Astrocyte of the spinal cord (primary cell): Measurements from ENCODE around the gene ZIC1.
A peak's percentile ranks its signal among the peaks of the same experiment; 100 is the strongest.

Source experiments
- DNase-seq: peaks from one replicate; pipeline ENCODE4 v3.0.0; 2011; ENCODE audit warnings: low read depth, low spot score
- H3K4me3 ChIP-seq: 2 replicates; pipeline ENCODE4 v1.5.1; 2011; ENCODE audit warnings: low read depth, mild to moderate bottlenecking, low read length, moderate library complexity
- in situ Hi-C: cut with HindIII; loops from 2 replicates; pipeline ENCODE4 v1.10.0; 2017; ENCODE audit warnings: low sequenced_read_pairs
- TF ChIP-seq, protein P1 (sequence below): IDR thresholded peaks from 2 replicates; pipeline ENCODE4 v1.5.1; 2012; ENCODE audit warnings: low read depth, mild to moderate bottlenecking, low read length, inconsistent platforms

Gene ZIC1

DNA sequence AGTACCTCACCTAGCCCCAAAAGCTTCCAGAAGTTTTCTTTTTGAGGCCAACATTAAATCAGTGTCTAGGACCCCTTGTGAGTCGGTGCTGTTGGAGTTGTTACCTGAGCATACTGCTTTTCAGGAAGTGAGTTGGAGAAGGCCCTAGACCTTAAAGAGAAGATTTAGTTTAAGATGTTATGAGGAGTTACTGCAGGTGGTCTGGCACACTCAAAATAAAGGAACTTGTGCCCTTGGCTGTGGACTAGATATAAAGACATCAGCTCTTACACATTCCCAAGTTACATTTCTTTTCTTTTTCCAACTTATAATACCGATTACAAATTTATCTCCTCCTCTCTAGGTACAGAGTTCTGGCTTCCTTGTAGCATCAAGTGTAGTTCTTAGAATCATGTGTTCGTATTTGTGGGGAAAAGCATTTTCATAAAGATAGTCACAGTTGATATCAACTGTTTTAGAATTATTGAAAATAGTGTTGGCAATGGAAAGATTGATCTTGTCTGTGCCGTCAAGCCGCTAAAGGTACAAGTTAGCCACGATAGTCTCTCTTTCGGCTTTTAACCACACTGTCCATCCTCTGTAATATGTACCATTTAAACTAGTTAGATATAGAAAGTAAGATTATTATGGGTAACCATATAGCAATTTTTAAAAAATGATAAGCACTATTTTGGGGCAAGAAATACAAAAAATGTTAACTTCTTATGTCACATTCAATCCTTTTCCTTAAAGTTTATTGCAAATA, 8.6 kb downstream of the ZIC1 start:
- in situ Hi-C loops = no loop called here
- H3K4me3 ChIP-seq = no peak overlapping the region
- DNase-seq = peak; percentile 63
- TF ChIP-seq, protein P1, sequence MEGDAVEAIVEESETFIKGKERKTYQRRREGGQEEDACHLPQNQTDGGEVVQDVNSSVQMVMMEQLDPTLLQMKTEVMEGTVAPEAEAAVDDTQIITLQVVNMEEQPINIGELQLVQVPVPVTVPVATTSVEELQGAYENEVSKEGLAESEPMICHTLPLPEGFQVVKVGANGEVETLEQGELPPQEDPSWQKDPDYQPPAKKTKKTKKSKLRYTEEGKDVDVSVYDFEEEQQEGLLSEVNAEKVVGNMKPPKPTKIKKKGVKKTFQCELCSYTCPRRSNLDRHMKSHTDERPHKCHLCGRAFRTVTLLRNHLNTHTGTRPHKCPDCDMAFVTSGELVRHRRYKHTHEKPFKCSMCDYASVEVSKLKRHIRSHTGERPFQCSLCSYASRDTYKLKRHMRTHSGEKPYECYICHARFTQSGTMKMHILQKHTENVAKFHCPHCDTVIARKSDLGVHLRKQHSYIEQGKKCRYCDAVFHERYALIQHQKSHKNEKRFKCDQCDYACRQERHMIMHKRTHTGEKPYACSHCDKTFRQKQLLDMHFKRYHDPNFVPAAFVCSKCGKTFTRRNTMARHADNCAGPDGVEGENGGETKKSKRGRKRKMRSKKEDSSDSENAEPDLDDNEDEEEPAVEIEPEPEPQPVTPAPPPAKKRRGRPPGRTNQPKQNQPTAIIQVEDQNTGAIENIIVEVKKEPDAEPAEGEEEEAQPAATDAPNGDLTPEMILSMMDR = no peak

DNA sequence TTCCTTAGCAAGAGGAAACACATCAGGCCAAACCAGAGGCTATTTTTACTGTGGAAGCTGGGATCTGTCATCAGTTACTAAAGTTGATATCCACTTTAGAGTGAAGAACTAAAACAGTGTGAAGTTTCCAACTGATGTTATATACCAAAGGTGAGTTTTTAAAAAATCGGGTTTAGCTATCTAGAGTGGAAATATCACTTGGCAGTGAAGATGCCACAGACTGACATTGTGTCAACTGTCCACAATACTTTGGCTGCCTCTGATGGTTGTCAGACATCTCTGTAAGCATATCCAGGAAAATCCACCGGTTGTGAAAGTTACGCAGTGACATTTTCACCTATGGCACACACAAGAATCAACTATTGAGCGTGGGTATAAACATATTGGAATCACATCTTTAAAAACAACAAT, 9.2 kb downstream of the ZIC1 start:
- no peak for DNase-seq
- H3K4me3 ChIP-seq = peak overlapping the region; percentile 27
- in situ Hi-C loops = no loop called here
- TF ChIP-seq, protein P1 = no peak

DNA sequence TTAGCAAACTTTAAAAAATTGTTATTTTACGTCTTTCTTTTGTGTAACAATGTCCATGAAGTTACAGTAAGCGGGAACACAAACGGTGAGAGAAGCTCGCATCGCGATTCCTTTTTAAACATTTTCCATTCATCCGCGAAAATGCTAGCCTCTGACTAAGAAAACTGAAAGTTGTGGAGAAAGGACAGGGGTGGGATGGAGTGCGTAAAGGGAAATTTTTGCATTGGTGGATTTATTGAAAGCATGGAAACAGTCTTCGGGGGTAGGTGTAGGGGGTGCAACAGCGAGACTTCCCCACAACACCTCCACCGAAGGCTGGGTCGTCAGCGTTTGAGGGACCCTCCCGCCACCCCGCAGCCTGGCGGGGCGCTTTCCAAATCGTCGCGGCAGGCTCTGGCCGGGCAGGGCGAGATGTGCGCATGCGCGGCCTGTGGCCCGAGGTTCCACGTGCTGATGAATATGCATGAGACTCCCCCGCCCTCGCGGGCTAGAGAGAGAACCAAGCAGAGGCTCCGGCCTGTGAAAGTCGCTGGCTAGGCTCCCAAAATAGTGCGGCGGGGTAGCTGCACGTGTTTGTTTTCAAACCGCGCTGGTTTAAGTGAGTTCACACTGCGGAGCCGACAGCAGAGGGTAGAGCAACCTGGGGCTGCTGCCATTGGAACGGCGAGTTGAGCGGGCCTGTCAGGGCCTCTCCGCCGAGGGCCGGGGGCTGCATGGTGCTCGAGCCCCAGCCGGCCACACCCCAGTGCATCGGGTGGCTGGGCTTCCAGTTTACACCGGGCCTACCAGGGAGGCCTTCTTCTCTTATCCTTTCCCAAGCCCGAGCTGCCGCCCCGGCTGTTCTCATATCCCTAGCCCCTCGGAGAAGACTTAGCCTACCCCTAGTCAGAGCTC, 9.9 kb downstream of the ZIC1 start:
- H3K4me3 ChIP-seq = peak overlapping the region; percentile 27
- in situ Hi-C loops = no loop called here
- peak; percentile 99 for DNase-seq
- TF ChIP-seq, protein P1 = no peak

DNA sequence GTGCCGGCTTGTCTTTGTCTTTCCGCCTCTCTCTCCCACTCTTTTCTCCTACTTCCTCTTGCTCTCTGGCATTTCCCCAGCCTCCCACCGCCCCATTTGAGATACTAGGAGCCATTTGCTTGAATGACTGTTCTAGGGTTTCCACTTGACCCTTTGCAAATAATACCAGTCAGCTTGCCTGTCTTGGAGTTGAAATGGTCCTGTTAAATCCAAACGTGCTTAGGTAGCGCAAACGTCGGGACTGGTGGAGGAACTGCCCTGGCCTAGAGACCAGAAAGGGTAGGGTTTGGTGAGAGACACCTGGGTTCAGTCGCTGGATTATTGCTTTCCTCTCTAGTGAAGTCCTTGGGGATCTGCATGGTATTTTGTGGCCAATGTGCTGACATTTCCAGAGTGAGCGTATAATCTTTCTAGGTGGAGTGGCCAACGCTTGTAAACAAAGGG, 10.6 kb downstream of the ZIC1 start:
- TF ChIP-seq, protein P1 = no peak
- no peak overlapping the region for H3K4me3 ChIP-seq
- in situ Hi-C loops = no loop called here
- DNase-seq = peak; percentile 53

DNA sequence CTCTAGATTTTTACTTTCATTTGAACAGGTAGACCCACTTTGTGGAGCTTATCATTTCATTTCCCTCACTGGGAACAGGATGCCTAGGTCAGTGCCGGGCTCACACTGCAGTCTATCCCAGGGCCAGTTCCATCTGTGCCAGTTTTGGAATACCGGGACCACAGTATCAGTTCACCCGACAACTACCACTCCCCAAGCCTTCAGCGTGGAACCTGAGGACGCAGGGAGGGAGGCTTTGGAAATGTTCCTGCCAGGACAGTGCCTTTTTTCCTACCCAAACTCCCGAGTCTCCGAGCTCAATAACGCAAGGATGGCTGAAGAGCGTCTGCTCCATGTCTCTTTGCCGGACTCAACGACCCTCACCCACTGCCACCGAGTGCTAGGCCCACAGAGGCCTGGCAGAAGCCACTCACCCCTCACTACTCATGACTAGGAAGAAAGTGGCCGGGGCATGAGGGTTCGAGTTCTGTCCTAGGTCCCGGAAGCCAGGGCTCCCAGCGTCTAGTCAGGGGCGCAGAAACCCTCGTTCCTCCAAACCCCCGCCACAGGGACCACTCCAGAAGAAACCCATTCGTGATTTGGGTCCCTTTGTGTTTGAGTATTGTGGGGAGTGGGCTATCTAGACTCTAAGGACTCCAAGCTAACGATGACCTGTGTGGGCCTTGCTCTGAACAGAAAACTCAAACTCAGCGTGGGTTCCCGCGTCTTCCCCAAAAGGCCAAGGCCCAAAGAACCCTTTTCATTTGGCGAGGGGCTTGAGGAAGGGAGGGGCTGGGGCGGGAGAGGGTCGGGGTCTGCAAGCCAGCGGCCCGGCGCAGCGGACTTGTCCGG, 11.4 kb downstream of the ZIC1 start:
- TF ChIP-seq, protein P1 = no peak
- DNase-seq = peak; percentile 33
- in situ Hi-C loops = no loop called here
- H3K4me3 ChIP-seq = peak overlapping the region; percentile 49

DNA sequence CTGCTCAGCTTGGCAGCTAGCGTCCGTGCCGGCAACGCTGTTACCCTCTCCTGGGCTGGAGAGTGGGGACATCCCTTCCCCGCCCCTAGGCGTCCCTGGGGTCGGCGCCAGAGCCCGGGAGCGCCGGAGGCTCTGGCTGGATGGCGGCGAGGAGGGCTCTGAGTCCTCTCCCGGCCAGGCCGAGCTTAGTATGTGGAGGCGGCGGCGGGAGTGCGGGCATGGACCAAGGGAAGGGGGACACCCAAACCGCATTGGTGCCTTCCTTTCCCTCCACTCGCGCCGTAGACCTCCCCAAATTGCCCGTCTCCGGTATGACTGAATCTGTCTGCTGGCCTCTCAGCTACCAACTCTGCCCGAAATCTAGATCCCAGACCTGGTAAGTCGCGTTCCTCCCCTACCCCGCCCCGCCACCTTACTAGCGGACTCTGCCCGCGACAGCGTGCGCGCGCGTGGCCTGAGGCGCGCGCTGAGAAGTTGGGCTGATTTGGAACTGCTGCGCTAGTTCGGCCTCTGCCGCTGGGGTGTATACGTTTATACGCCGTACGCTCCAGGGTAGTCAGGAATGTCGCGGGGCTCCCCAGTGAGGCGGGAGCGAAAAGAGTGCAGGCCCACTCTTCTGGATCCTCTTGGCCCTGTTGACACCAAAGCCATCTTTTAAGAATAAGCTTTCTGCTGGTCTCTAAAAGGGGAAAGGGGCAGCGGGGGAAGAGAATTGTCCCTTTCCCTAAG, 12.2 kb downstream of the ZIC1 start:
- TF ChIP-seq, protein P1 = peak; percentile 15
- in situ Hi-C loops = no loop called here

More for the DNA sequence above, 12.2 kb downstream of the ZIC1 start:
- peak overlapping the region; percentile 49 for H3K4me3 ChIP-seq
- DNase-seq = peak; percentile 90
